DOHH2 (cell line): Measurements from ENCODE around the gene FOLR2.
A peak's percentile ranks its signal among the peaks of the same experiment; 100 is the strongest.

Experiments
- H3F3A ChIP-seq: fragments of 200-600 bp; sonication (generic), shearing (Covaris generic); 2 replicates; pipeline ENCODE4 v1.6.0; 2016; ENCODE audit warnings: antibody characterized with exemption, mild to moderate bottlenecking; ENCODE audit not compliant: control insufficient read depth, insufficient read depth
- H3K27ac ChIP-seq: fragments of 200-600 bp; sonication (generic); 2 replicates; pipeline ENCODE4 v1.5.1; 2014; ENCODE audit warnings: low read depth, mild to moderate bottlenecking, low read length, moderate library complexity
- H3K27me3 ChIP-seq: fragments of 200-600 bp; sonication (generic); 2 replicates; pipeline ENCODE4 v1.6.1; 2014; ENCODE audit warnings: mild to moderate bottlenecking, low read length, mixed read lengths; ENCODE audit not compliant: control insufficient read depth
- H3K36me3 ChIP-seq: fragments of 200-600 bp; sonication (generic); 2 replicates; pipeline ENCODE4 v1.6.1; 2014; ENCODE audit warnings: mild to moderate bottlenecking, low read length, moderate library complexity, mixed read lengths; ENCODE audit not compliant: control insufficient read depth
- H3K4me1 ChIP-seq: fragments of 200-600 bp; sonication (generic); 2 replicates; pipeline ENCODE4 v1.6.1; 2014; ENCODE audit warnings: mild to moderate bottlenecking, low read length, mixed read lengths; ENCODE audit not compliant: control insufficient read depth
- H3K4me2 ChIP-seq: fragments of 200-600 bp; sonication (generic); 2 replicates; pipeline ENCODE4 v1.6.0; 2014; ENCODE audit warnings: mild to moderate bottlenecking, low read length, moderate library complexity
- H3K4me3 ChIP-seq: fragments of 200-600 bp; sonication (generic); 2 replicates; pipeline ENCODE4 v1.5.1; 2014; ENCODE audit warnings: mild to moderate bottlenecking, low read length, mixed read lengths
- H3K79me2 ChIP-seq: fragments of 200-600 bp; sonication (generic); 2 replicates; pipeline ENCODE4 v1.6.1; 2014; ENCODE audit warnings: mild to moderate bottlenecking, low read length, mixed read lengths; ENCODE audit not compliant: control insufficient read depth
- H3K9me2 ChIP-seq: fragments of 200-600 bp; sonication (generic); replicated peaks from 2 replicates; pipeline ENCODE4 v1.6.1; 2014; ENCODE audit warnings: mild to moderate bottlenecking, low read length, mixed read lengths; ENCODE audit not compliant: control insufficient read depth
- H3K9me3 ChIP-seq: fragments of 200-600 bp; sonication (generic); 2 replicates; pipeline ENCODE4 v1.6.1; 2014; ENCODE audit warnings: antibody characterized with exemption, low read length, mixed read lengths; ENCODE audit not compliant: control insufficient read depth, insufficient read depth
- H4K20me1 ChIP-seq: fragments of 200-600 bp; sonication (generic); 2 replicates; pipeline ENCODE4 v1.6.0; 2014; ENCODE audit warnings: low read depth, mild to moderate bottlenecking, antibody characterized with exemption, low read length, moderate library complexity; ENCODE audit not compliant: control insufficient read depth, insufficient read depth
- CTCF ChIP-seq: fragments of 200-600 bp; sonication (generic); IDR thresholded peaks from one replicate; pipeline ENCODE4 v1.5.1; 2014; ENCODE audit warnings: antibody characterized with exemption, mild to moderate bottlenecking, low read depth, low read length; ENCODE audit not compliant: poor library complexity, severe bottlenecking
- EZH2phosphoT487 ChIP-seq: fragments of 200-600 bp; sonication (generic); IDR thresholded peaks from 2 replicates; pipeline ENCODE4 v1.6.1; 2017; ENCODE audit warnings: borderline replicate concordance, mild to moderate bottlenecking, antibody characterized with exemption, low read length, moderate library complexity, mixed read lengths

FOLR2 gene

GRCh38 chr11:72238492-72239312, 22.1 kb downstream of the FOLR2 start:
- Histone ChIP-seq H3K27ac (no peak overlapping the region), H3K4me1 (peaks cover 3% of the 10 kb centered on the region; the same call in 1 of the 2 replicates), H3K36me3 (peaks cover 47% of the 10 kb centered on the region), H3K4me3 (no peak overlapping the region), H4K20me1 (peaks cover 9% of the 10 kb centered on the region; the same call in 1 of the 2 replicates), H3K9me3 (no peaks in the 10 kb centered on the region), H3K27me3 (peaks cover 33% of the 10 kb centered on the region), H3K79me2 (no peaks in the 10 kb centered on the region), H3K9me2 (no peaks in the 10 kb centered on the region), H3F3A (peaks cover 8% of the 10 kb centered on the region), H3K4me2 (no peak overlapping the region)
- TF ChIP-seq EZH2phosphoT487 (no peak), CTCF (peak; percentile 6)

- Histone ChIP-seq H3K4me1 (peaks cover 3% of the 10 kb centered on the region; the same call in 1 of the 2 replicates), H3K9me3 (no peaks in the 10 kb centered on the region), H3K4me2 (peak overlapping the region; percentile 5; the same call in 1 of the 2 replicates), H3K79me2 (no peaks in the 10 kb centered on the region), H3K9me2 (no peaks in the 10 kb centered on the region), H3K4me3 (no peak overlapping the region), H3K27ac (no peak overlapping the region), H3F3A (peaks cover 8% of the 10 kb centered on the region), H4K20me1 (peaks cover 9% of the 10 kb centered on the region; the same call in 1 of the 2 replicates), H3K36me3 (peaks cover 40% of the 10 kb centered on the region), H3K27me3 (peaks cover 34% of the 10 kb centered on the region)
- TF ChIP-seq EZH2phosphoT487 (no peak), CTCF (no peak)
Measured at GRCh38 chr11:72239313-72239848, 22.8 kb downstream of the FOLR2 start.

- TF ChIP-seq EZH2phosphoT487: no peak
- no peak for TF ChIP-seq CTCF
- Histone ChIP-seq H3F3A (peaks cover 8% of the 10 kb centered on the region), H3K4me3 (no peak overlapping the region), H4K20me1 (peaks cover 9% of the 10 kb centered on the region; the same call in 1 of the 2 replicates), H3K4me2 (peak overlapping the region; percentile 5; the same call in 1 of the 2 replicates), H3K4me1 (peaks cover 3% of the 10 kb centered on the region; the same call in 1 of the 2 replicates), H3K27me3 (peaks cover 39% of the 10 kb centered on the region), H3K27ac (no peak overlapping the region), H3K9me2 (no peaks in the 10 kb centered on the region), H3K79me2 (no peaks in the 10 kb centered on the region), H3K36me3 (peaks cover 36% of the 10 kb centered on the region), H3K9me3 (no peaks in the 10 kb centered on the region)
Measured at GRCh38 chr11:72239849-72240460, 23.4 kb downstream of the FOLR2 start.
